ENCODE results near the gene RAB11FIP4.

- TF ChIP-seq CTCF (IDR thresholded peaks at IDR 0.05) (no peak), POLR2A (IDR thresholded peaks at IDR 0.05) (no peak)
Observed at GRCh38 chr17:31393749-31394146, 2.3 kb downstream of the RAB11FIP4 start.
